ENCODE data around the gene STN1.
"Not testable (repeated sequence)": the region's sequence is repeated elsewhere in the genome, so short reads cannot be mapped to it uniquely, and the experiment has no call there.

DNA sequence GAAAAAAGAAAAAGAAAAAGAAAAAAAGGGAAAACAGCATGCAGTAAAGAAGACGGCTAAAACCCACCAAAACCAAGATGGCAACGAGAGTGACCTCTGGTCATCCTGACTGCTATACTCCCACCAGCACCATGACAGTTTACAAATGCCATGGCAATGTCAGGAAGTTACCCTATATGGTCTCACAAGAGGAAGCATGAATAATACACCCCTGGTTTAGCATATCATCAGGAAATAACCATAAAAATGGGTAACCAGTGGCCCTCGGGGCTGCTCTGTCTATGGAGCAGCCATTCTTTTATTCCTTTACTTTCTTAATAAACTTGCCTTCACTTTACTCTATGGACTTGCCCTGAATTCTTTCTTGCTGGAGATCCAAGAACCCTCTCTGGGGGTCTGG lies 72.6 kb downstream of the STN1 start:
- TF ChIP-seq, protein P1, sequence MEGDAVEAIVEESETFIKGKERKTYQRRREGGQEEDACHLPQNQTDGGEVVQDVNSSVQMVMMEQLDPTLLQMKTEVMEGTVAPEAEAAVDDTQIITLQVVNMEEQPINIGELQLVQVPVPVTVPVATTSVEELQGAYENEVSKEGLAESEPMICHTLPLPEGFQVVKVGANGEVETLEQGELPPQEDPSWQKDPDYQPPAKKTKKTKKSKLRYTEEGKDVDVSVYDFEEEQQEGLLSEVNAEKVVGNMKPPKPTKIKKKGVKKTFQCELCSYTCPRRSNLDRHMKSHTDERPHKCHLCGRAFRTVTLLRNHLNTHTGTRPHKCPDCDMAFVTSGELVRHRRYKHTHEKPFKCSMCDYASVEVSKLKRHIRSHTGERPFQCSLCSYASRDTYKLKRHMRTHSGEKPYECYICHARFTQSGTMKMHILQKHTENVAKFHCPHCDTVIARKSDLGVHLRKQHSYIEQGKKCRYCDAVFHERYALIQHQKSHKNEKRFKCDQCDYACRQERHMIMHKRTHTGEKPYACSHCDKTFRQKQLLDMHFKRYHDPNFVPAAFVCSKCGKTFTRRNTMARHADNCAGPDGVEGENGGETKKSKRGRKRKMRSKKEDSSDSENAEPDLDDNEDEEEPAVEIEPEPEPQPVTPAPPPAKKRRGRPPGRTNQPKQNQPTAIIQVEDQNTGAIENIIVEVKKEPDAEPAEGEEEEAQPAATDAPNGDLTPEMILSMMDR (conservative IDR thresholded peaks at IDR 0.05; ENCODE audit: low read depth, low read length): not testable (repeated sequence)
- not testable (repeated sequence) for TF ChIP-seq EZH2 (IDR thresholded peaks at IDR 0.05; ENCODE audit: borderline replicate concordance, low read depth, low read length, poor library complexity, severe bottlenecking)

Data from A673 (cell line).